Ishikawa (cell line): ENCODE measurements around the gene MPZ.

Source experiments
- CREB1 ChIP-seq: IDR thresholded peaks from 2 replicates; pipeline ENCODE4 v1.6.1; 2012; ENCODE audit warnings: low read depth
- TF ChIP-seq, protein P1 (sequence below): IDR thresholded peaks from 2 replicates; pipeline ENCODE4 v1.6.1; 2012
- TF ChIP-seq, protein P2 (sequence below): IDR thresholded peaks from 2 replicates; pipeline ENCODE4 v1.6.1; 2012; ENCODE audit warnings: low read depth, mild to moderate bottlenecking

- TF ChIP-seq, protein P1, sequence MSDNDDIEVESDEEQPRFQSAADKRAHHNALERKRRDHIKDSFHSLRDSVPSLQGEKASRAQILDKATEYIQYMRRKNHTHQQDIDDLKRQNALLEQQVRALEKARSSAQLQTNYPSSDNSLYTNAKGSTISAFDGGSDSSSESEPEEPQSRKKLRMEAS, result no peak
- no peak for TF ChIP-seq CREB1
- TF ChIP-seq, protein P2, sequence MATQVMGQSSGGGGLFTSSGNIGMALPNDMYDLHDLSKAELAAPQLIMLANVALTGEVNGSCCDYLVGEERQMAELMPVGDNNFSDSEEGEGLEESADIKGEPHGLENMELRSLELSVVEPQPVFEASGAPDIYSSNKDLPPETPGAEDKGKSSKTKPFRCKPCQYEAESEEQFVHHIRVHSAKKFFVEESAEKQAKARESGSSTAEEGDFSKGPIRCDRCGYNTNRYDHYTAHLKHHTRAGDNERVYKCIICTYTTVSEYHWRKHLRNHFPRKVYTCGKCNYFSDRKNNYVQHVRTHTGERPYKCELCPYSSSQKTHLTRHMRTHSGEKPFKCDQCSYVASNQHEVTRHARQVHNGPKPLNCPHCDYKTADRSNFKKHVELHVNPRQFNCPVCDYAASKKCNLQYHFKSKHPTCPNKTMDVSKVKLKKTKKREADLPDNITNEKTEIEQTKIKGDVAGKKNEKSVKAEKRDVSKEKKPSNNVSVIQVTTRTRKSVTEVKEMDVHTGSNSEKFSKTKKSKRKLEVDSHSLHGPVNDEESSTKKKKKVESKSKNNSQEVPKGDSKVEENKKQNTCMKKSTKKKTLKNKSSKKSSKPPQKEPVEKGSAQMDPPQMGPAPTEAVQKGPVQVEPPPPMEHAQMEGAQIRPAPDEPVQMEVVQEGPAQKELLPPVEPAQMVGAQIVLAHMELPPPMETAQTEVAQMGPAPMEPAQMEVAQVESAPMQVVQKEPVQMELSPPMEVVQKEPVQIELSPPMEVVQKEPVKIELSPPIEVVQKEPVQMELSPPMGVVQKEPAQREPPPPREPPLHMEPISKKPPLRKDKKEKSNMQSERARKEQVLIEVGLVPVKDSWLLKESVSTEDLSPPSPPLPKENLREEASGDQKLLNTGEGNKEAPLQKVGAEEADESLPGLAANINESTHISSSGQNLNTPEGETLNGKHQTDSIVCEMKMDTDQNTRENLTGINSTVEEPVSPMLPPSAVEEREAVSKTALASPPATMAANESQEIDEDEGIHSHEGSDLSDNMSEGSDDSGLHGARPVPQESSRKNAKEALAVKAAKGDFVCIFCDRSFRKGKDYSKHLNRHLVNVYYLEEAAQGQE, result no peak
Measured at GRCh38 chr1:161357073-161357472, 47.3 kb upstream of the MPZ start.
